Measurements from ENCODE around the gene RHBDD3. TPM values are rescaled to one million over a fixed set of nuclear protein-coding genes. Genes with fewer than 3 reads are reported as not detected.

The RHBDD3 gene
- total and polyA plus RNA-seq, 5 donors, result 16.8 to 20.8 (median 17.9) TPM

DNA sequence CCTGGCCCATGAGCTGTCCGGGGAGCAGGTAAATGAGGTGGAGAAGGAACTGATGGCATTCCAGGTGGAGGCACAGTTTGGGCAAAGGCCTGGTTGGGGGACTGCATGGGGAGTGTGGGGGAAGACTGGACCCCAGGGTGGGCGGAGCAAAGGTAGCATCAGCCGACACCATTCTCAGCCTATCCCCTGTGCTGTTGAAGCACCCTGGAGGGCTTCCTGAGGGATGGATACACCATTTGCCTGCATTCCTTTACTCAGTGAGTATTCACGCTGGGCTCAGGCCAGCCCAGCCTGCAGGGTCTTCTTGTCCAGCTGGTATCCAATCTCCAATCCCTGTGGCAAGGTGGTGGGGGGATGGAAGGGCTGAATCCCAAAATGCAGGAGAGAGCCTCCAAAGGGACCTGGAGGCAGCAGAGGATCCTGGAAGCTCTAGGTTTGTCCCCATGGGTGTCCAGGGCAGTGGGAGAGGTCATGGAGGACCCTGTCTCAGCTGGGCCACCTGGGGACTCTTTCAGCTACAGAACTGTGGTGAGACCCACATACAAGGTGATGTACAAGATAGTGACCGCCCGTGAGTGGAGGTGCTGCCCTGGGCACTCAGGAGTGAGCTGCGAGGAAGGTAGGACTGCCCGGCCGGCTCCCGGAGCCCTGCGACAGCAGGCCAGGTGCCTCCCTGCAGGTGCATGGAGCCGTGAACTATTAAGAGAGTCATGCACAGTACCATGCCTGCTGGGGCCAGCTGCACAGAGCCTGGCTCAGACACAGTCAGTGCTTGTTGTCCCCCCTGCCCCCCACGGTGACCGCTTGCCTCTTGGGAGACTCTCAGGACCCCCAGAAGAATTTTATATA lies 52.5 kb downstream of the RHBDD3 start:
- DNase-seq, result no peak
- H3K27ac ChIP-seq (ENCODE audit: low read length), result no peak overlapping the region
- H3K4me3 ChIP-seq (ENCODE audit: low read length), result no peak overlapping the region
- 95% methylated on average over 14 of the region's 14 CpGs for WGBS
- ATAC-seq, result no peak
- intact Hi-C loops (cut with DNase I), result no loop called here
- H3K9me3 ChIP-seq (ENCODE audit: control insufficient read depth, low read length), result no peaks in the 10 kb centered on the region
- no peaks in the 10 kb centered on the region for H3K27me3 ChIP-seq (ENCODE audit: control insufficient read depth, insufficient read depth)
- no peaks in the 10 kb centered on the region for H3K4me1 ChIP-seq (ENCODE audit: control insufficient read depth, insufficient read depth, low read length)

- no peak for DNase-seq
- 96% methylated on average over 6 of the region's 6 CpGs for WGBS
- no peaks in the 10 kb centered on the region for H3K9me3 ChIP-seq (ENCODE audit: control insufficient read depth, low read length)
- intact Hi-C loops (cut with DNase I), result no loop called here
- ATAC-seq, result no peak
- H3K4me3 ChIP-seq (ENCODE audit: low read length), result no peak overlapping the region
- no peaks in the 10 kb centered on the region for H3K4me1 ChIP-seq (ENCODE audit: control insufficient read depth, insufficient read depth, low read length)
- H3K27me3 ChIP-seq (ENCODE audit: control insufficient read depth, insufficient read depth), result no peaks in the 10 kb centered on the region
- H3K27ac ChIP-seq (ENCODE audit: low read length), result no peak overlapping the region
Measured at GRCh38 chr22:29214232-29214631, 53.5 kb downstream of the RHBDD3 start.

DNA sequence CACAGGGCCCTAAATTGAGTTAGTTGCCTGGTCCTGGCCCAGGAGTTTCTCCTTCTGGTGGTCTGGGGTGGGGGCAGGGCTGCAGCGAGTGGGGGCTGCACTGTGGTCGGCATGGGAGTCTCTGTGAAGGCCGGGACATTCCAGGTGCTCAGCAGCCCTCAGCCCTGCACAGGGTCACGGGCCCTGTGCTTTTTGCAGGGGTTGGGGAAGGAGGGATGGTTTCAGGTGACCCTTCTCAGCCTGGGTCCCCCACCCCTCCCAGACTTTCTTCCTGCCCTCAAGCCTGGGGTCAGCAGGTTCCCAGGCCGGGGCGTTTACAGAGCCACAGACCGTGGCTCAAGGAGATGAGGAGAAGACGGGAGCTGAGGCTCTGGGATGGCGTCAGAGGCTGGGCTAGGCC lies 54.3 kb downstream of the RHBDD3 start:
- 89% methylated on average over 9 of the region's 9 CpGs for WGBS
- H3K27ac ChIP-seq (ENCODE audit: low read length), result no peak overlapping the region
- DNase-seq (no peak), ATAC-seq (no peak)
- H3K27me3 ChIP-seq (ENCODE audit: control insufficient read depth, insufficient read depth), result no peaks in the 10 kb centered on the region
- H3K9me3 ChIP-seq (ENCODE audit: control insufficient read depth, low read length), result no peaks in the 10 kb centered on the region
- no peak overlapping the region for H3K4me3 ChIP-seq (ENCODE audit: low read length)
- intact Hi-C loops (cut with DNase I), result no loop called here
- H3K4me1 ChIP-seq (ENCODE audit: control insufficient read depth, insufficient read depth, low read length), result no peaks in the 10 kb centered on the region

GRCh38 chr22:29212743-29213142 lies 55.0 kb downstream of the RHBDD3 start:
- intact Hi-C loops (cut with DNase I), result no loop called here
- Histone ChIP-seq H3K4me3 (ENCODE audit: low read length) (no peak overlapping the region), H3K27me3 (ENCODE audit: control insufficient read depth, insufficient read depth) (no peaks in the 10 kb centered on the region), H3K27ac (ENCODE audit: low read length) (no peak overlapping the region), H3K4me1 (ENCODE audit: control insufficient read depth, insufficient read depth, low read length) (no peaks in the 10 kb centered on the region), H3K9me3 (ENCODE audit: control insufficient read depth, low read length) (no peaks in the 10 kb centered on the region)
- WGBS, result 72% methylated on average over 11 of the region's 11 CpGs
- ATAC-seq, result no peak
- DNase-seq, result no peak

GRCh38 chr22:29211466-29211865 lies 56.3 kb downstream of the RHBDD3 start:
- DNase-seq (no peak), ATAC-seq (no peak)
- no peaks in the 10 kb centered on the region for H3K27me3 ChIP-seq (ENCODE audit: control insufficient read depth, insufficient read depth)
- H3K9me3 ChIP-seq (ENCODE audit: control insufficient read depth, low read length), result no peaks in the 10 kb centered on the region
- 91% methylated on average over 9 of the region's 9 CpGs for WGBS
- no peak overlapping the region for H3K27ac ChIP-seq (ENCODE audit: low read length)
- no peak overlapping the region for H3K4me3 ChIP-seq (ENCODE audit: low read length)
- no peaks in the 10 kb centered on the region for H3K4me1 ChIP-seq (ENCODE audit: control insufficient read depth, insufficient read depth, low read length)
- intact Hi-C loops (cut with DNase I), result no loop called here

- Histone ChIP-seq H3K4me1 (ENCODE audit: control insufficient read depth, insufficient read depth, low read length) (no peaks in the 10 kb centered on the region), H3K4me3 (ENCODE audit: low read length) (no peak overlapping the region), H3K27ac (ENCODE audit: low read length) (no peak overlapping the region), H3K27me3 (ENCODE audit: control insufficient read depth, insufficient read depth) (no peaks in the 10 kb centered on the region), H3K9me3 (ENCODE audit: control insufficient read depth, low read length) (no peaks in the 10 kb centered on the region)
- DNase-seq (no peak), ATAC-seq (no peak)
- intact Hi-C loops (cut with DNase I), result no loop called here
- 89% methylated on average over 11 of the region's 11 CpGs for WGBS
Measured at GRCh38 chr22:29211066-29211465, 56.7 kb downstream of the RHBDD3 start.

Other genes with a start within 250 kb of the RHBDD3 start
- under 1 TPM in 2 of 4 donors, not detected in 2; 0.31 to 0.46 TPM for gene C22orf31, start 206.2 kb downstream of the RHBDD3 start, total RNA-seq
- 0.14 TPM for gene C22orf31, start 206.2 kb downstream of the RHBDD3 start, polyA plus RNA-seq
- gene KREMEN1, start 194.9 kb downstream of the RHBDD3 start, total RNA-seq, result 10 to 100 TPM; 53.6 to 73.0 (median 67.8) TPM
- 37.2 TPM for gene KREMEN1, start 194.9 kb downstream of the RHBDD3 start, polyA plus RNA-seq
- gene EMID1, start 62.1 kb downstream of the RHBDD3 start, total RNA-seq, result 1 to 10 TPM in 2 of 4 donors, under 1 TPM in 2; 0.74 to 1.6 (median 0.99) TPM
- gene EMID1, start 62.1 kb downstream of the RHBDD3 start, polyA plus RNA-seq, result 0.95 TPM
- gene EWSR1, start 287 bp upstream of the RHBDD3 start, total RNA-seq, result 100 to 1,000 TPM; 136 to 162 (median 151) TPM
- 119 TPM for gene EWSR1, start 287 bp upstream of the RHBDD3 start, polyA plus RNA-seq
- 10 to 100 TPM; 17.1 to 25.7 (median 22.6) TPM for gene GAS2L1, start 38.7 kb upstream of the RHBDD3 start, total RNA-seq
- 16.9 TPM for gene GAS2L1, start 38.7 kb upstream of the RHBDD3 start, polyA plus RNA-seq
- gene RASL10A, start 47.7 kb upstream of the RHBDD3 start, total RNA-seq, result 1 to 10 TPM; 1.1 to 2.9 (median 1.6) TPM
- 1.2 TPM for gene RASL10A, start 47.7 kb upstream of the RHBDD3 start, polyA plus RNA-seq
- gene AP1B1, start 120.6 kb upstream of the RHBDD3 start, total RNA-seq, result 10 to 100 TPM; 33.5 to 44.6 (median 40.3) TPM
- gene AP1B1, start 120.6 kb upstream of the RHBDD3 start, polyA plus RNA-seq, result 21.7 TPM
- gene RFPL1, start 170.6 kb upstream of the RHBDD3 start, total RNA-seq, result not detected
- gene RFPL1, start 170.6 kb upstream of the RHBDD3 start, polyA plus RNA-seq, result not detected
- gene NEFH, start 212.2 kb upstream of the RHBDD3 start, total RNA-seq, result under 1 TPM; 0.14 to 0.45 (median 0.33) TPM
- gene NEFH, start 212.2 kb upstream of the RHBDD3 start, polyA plus RNA-seq, result 0.38 TPM

Data from right cardiac atrium (tissue), 5 donors.